HepG2 (cell line): ENCODE data around the gene ELF1. TPM values are rescaled to one million over a fixed set of nuclear protein-coding genes. Genes with fewer than 3 reads are reported as not detected.
"Not testable (repeated sequence)": the region's sequence is repeated elsewhere in the genome, so short reads cannot be mapped to it uniquely, and the experiment has no call there.

ENCODE experiments used
- ATAC-seq: fragments of 200-7000 bp; cut with Tn5 transposase; 3 replicates; pipeline ENCODE4 v1.9.1; 2020; ENCODE audit warnings: mild to moderate bottlenecking, moderate library complexity
- BruUV-seq: library from RNA; stranded (reverse); fragments of 400-500 nt; replicated peaks from 2 replicates; lab custom pipeline; 2021; lab: Mats Ljungman, UMichigan
- CTCF ChIA-PET: fragments of 300-600 bp; formaldehyde crosslinking; extraction: SDS; loops from one replicate; lab custom pipeline; 2021; ENCODE audit warnings: low total read pairs, inconsistent platforms, low intra/inter-chr PET ratio; lab: Yijun Ruan, JAX
- POLR2A ChIA-PET: fragments of 350-600 bp; sonication (Branson Sonifier 250); formaldehyde crosslinking; loops from one replicate; lab custom pipeline; 2020; ENCODE audit warnings: antibody characterized with exemption, inconsistent platforms; lab: Yijun Ruan, JAX
- DNase-seq: peaks from one replicate; pipeline ENCODE4 v3.0.0-alpha.2; 2015; ENCODE audit warnings: low spot score
- FAIRE-seq: peaks from 3 replicates; lab custom pipeline; 2011; peaks lifted over from hg19 to GRCh38; lab: Jason Lieb, UNC
- H2AFZ ChIP-seq: one replicate; pipeline ENCODE4 v1.6.1; 2011; ENCODE audit warnings: low read length, inconsistent platforms
- H3K27ac ChIP-seq: fragments of 300-600 bp; 3 replicates; pipeline ENCODE4 v1.8.0; 2011; ENCODE audit warnings: mixed run types, mild to moderate bottlenecking, mixed read lengths, low read length, inconsistent platforms; ENCODE audit not compliant: insufficient read depth; ENCODE audit errors: extremely low read length
- H3K27me3 ChIP-seq, 2 experiments: fragments of 200-600 bp in 1 of 2; 2 replicates in 1 of 2; 3 replicates in 1 of 2; pipeline versions ENCODE4 v1.6.0 to v1.8.0; 2011; ENCODE audit warnings: low read length in 2 of 2, mild to moderate bottlenecking in 2 of 2, moderate library complexity in 2 of 2, inconsistent platforms in 1 of 2; ENCODE audit not compliant: insufficient read depth in 2 of 2, control insufficient read depth in 1 of 2
- H3K36me3 ChIP-seq, 2 experiments: fragments of 200-600 bp in 1 of 2; replicated peaks in 1 of 2; 2 replicates in 1 of 2; 3 replicates in 1 of 2; pipeline versions ENCODE4 v1.5.1 to v1.8.0; 2011; ENCODE audit warnings: low read length in 2 of 2, inconsistent platforms in 1 of 2; ENCODE audit not compliant: insufficient read depth in 2 of 2, control insufficient read depth in 1 of 2
- H3K4me1 ChIP-seq: 2 replicates; pipeline ENCODE4 v1.5.1; 2012; ENCODE audit warnings: low read length, inconsistent platforms; ENCODE audit not compliant: insufficient read depth
- H3K4me2 ChIP-seq: 2 replicates; pipeline ENCODE4 v1.6.0; 2011; ENCODE audit warnings: low read depth, low read length, inconsistent platforms
- H3K4me3 ChIP-seq, 3 experiments: fragments of 200-600 bp in 1 of 3; sonication (generic), shearing (Covaris generic) in 1 of 3; replicated peaks in 1 of 3; 2 replicates each; pipeline ENCODE4 v1.5.1; 2011 to 2016; ENCODE audit warnings: low read length in 3 of 3, inconsistent platforms in 2 of 3, low read depth in 2 of 3, mild to moderate bottlenecking in 2 of 3, control low read depth in 1 of 3, mixed read lengths in 1 of 3; ENCODE audit not compliant: insufficient read depth in 1 of 3
- H3K79me2 ChIP-seq: one replicate; pipeline ENCODE4 v1.6.1; 2011; ENCODE audit warnings: low read length, inconsistent platforms; ENCODE audit not compliant: insufficient read depth
- H3K9ac ChIP-seq: 2 replicates; pipeline ENCODE4 v1.6.0; 2011; ENCODE audit warnings: mild to moderate bottlenecking, low read depth, low read length, inconsistent platforms; ENCODE audit not compliant: insufficient read depth
- H3K9me3 ChIP-seq: 2 replicates; pipeline ENCODE4 v1.5.1; 2012; ENCODE audit warnings: mild to moderate bottlenecking, low read length
- H4K20me1 ChIP-seq: 2 replicates; pipeline ENCODE4 v1.6.0; 2011; ENCODE audit warnings: inconsistent platforms, mild to moderate bottlenecking, low read length, moderate library complexity; ENCODE audit not compliant: insufficient read depth
- CCAR2 ChIP-seq: fragments of 200-400 bp; formaldehyde crosslinking; optimal IDR thresholded peaks from 2 replicates; pipeline ENCODE3; 2018; ENCODE audit warnings: low read depth, mild to moderate bottlenecking, low read length, moderate library complexity
- KAT7 ChIP-seq: IDR thresholded peaks from 2 replicates; pipeline ENCODE4 v1.6.1; 2018; ENCODE audit warnings: borderline replicate concordance, missing compliant biosample characterization
- WGBS: methylation state at CpG from one replicate; pipeline ENCODE4 v1.1.6; 2017; ENCODE audit warnings: low lambda C conversion rate; 5-methylcytosine and 5-hydroxymethylcytosine counted together
- in situ Hi-C: cut with HindIII; loops from 2 replicates; pipeline ENCODE4 v1.10.0; 2017; ENCODE audit warnings: low pct_unique_long_range_greater_than_20kb; ENCODE audit not compliant: extremely low pct_ligation_motif_present
- intact Hi-C: fragments of 100-400 bp; cut with micrococcal nuclease; formaldehyde crosslinking; loops from one replicate; pipeline ENCODE4 v1.10.0; 2022; ENCODE audit not compliant: unreplicated experiment
- polyA plus RNA-seq, 8 experiments: library from polyadenylated mRNA; depleted of rRNA in 3 of 8; stranded (reverse) in 7 of 8; unstranded in 1 of 8; fragments of >200 nt; fragmentation: Illumina TruSeq in 4 of 8; extraction: Trizol in 4 of 8; gene quantifications; 2 replicates each; pipeline versions ENCODE4 v1.2.1 to v1.2.3, GENCODE V29; 2011 to 2016; ENCODE audit warnings: low read depth in 4 of 8, missing spikeins in 1 of 8, mixed read lengths in 1 of 8; ENCODE audit not compliant: insufficient read depth in 1 of 8
- total RNA-seq, 5 experiments: library from RNA; depleted of rRNA; stranded (reverse); fragments of >200 nt; fragmentation: Illumina TruSeq; extraction: Trizol; gene quantifications; 2 replicates each; pipeline ENCODE4 v1.2.3, GENCODE V29; 2016; ENCODE audit warnings: low read depth in 1 of 5

ELF1 gene
- total and polyA plus RNA-seq, 2 of the 13 experiments (the other 11 are each of a cell fraction or from before 2014, with no cell fraction given) = 24.6 to 71.5 TPM

GRCh38 chr13:40900568-40900967 is 118.5 kb downstream of the ELF1 start:
- H3K36me3 ChIP-seq, in situ Hi-C loops, H3K4me3 ChIP-seq, FAIRE-seq, ATAC-seq, H3K4me2 ChIP-seq, H4K20me1 ChIP-seq, intact Hi-C loops, CTCF ChIA-PET, DNase-seq, H3K27me3 ChIP-seq, H2AFZ ChIP-seq, H3K9ac ChIP-seq, H3K79me2 ChIP-seq, H3K27ac ChIP-seq, POLR2A ChIA-PET, BruUV-seq, H3K9me3 ChIP-seq: not testable (repeated sequence)
- peaks cover 16% of the 10 kb centered on the region for H3K4me1 ChIP-seq
- WGBS = 93% methylated on average over 3 of the region's 28 CpGs

- ChIA-PET POLR2A (no interaction called here), CTCF (no interaction called here)
- no peak overlapping the region for H3K27ac ChIP-seq
- H3K4me2 ChIP-seq = no peak overlapping the region
- in situ Hi-C loops (no loop called here), intact Hi-C loops (loop anchor here (10.0 kb wide), 2 partner anchors 108 to 112 kb away; partner anchors contain the start of gene SLC25A15)
- H4K20me1 ChIP-seq = no peaks in the 10 kb centered on the region
- no peaks in the 10 kb centered on the region for H3K79me2 ChIP-seq
- TF ChIP-seq CCAR2 (no peak), KAT7 (no peak)
- no TSS peak for BruUV-seq
- peaks cover 33% of the 10 kb centered on the region for H3K4me1 ChIP-seq
- H2AFZ ChIP-seq = no peak overlapping the region
- FAIRE-seq (no peak), ATAC-seq (no peak), DNase-seq (no peak)
- no peaks in the 10 kb centered on the region for H3K36me3 ChIP-seq
- H3K27me3 ChIP-seq = no peaks in the 10 kb centered on the region
- no peak overlapping the region for H3K4me3 ChIP-seq
- H3K9ac ChIP-seq = no peak overlapping the region
- H3K9me3 ChIP-seq = no peaks in the 10 kb centered on the region
These were observed 122.1 kb downstream of the ELF1 start for GRCh38 chr13:40897053-40897452.
